H1 (cell line): Measurements from ENCODE around the gene SPPL3. TPM values are rescaled to one million over a fixed set of nuclear protein-coding genes. Genes with fewer than 3 reads are reported as not detected.

Experiments
- CHD7 ChIP-seq: fragments of 300-600 bp; sonication (generic); IDR thresholded peaks from 2 replicates; pipeline ENCODE4 v1.7.1; 2012; ENCODE audit warnings: low read length, moderate library complexity, mild to moderate bottlenecking, inconsistent platforms; ENCODE audit not compliant: insufficient replicate concordance
- FOSL1 ChIP-seq: IDR thresholded peaks from 2 replicates; pipeline ENCODE4 v1.6.1; 2011; ENCODE audit warnings: mild to moderate bottlenecking, low read depth, low read length, moderate library complexity; ENCODE audit not compliant: insufficient read depth
- JUND ChIP-seq: IDR thresholded peaks from 2 replicates; pipeline ENCODE4 v1.6.1; 2011; ENCODE audit warnings: mild to moderate bottlenecking, improper control_type of control experiment, low read length
- KDM1A ChIP-seq: fragments of 200-600, 300-600 bp; sonication (generic); IDR thresholded peaks from 2 replicates; pipeline ENCODE4 v1.7.1; 2016; ENCODE audit warnings: mild to moderate bottlenecking, low read length, borderline replicate concordance
- KDM4A ChIP-seq: IDR thresholded peaks from one replicate; pipeline ENCODE4 v1.7.1; 2012; ENCODE audit warnings: low read depth, mild to moderate bottlenecking, moderate library complexity, low read length, inconsistent platforms; ENCODE audit not compliant: severe bottlenecking
- MAFK ChIP-seq: IDR thresholded peaks from 2 replicates; pipeline ENCODE4 v1.6.1; 2012; ENCODE audit warnings: low read depth, mild to moderate bottlenecking, improper control_type of control experiment, low read length
- NANOG ChIP-seq: IDR thresholded peaks from 2 replicates; pipeline ENCODE4 v1.6.1; 2011; ENCODE audit warnings: low read length, low read depth, mild to moderate bottlenecking, inconsistent platforms; ENCODE audit not compliant: insufficient read depth, poor library complexity, severe bottlenecking
- RAD21 ChIP-seq, 2 experiments: IDR thresholded peaks in 1 of 2; conservative IDR thresholded peaks in 1 of 2; 2 replicates each; pipeline ENCODE4 v1.6.1; 2011; ENCODE audit warnings: low read depth in 2 of 2, low read length in 2 of 2, improper control_type of control experiment in 1 of 2, inconsistent platforms in 1 of 2, mild to moderate bottlenecking in 1 of 2, moderate library complexity in 1 of 2
- RFX5 ChIP-seq: IDR thresholded peaks from 2 replicates; pipeline ENCODE4 v1.6.1; 2011; ENCODE audit warnings: low read depth, low read length, improper control_type of control experiment, borderline replicate concordance
- SRF ChIP-seq: IDR thresholded peaks from 2 replicates; pipeline ENCODE4 v1.6.1; 2011; ENCODE audit warnings: mild to moderate bottlenecking, low read depth, low read length, moderate library complexity
- polyA plus RNA-seq, 7 experiments: library from polyadenylated mRNA; depleted of rRNA in 3 of 7; stranded (reverse) in 5 of 7; unstranded in 2 of 7; fragments of >200 nt in 5 of 7; fragments of 200-250 nt in 2 of 7; gene quantifications; 1 replicate in 5 of 7; 2 replicates in 1 of 7; 4 replicates in 1 of 7; pipeline versions ENCODE4 v1.2.1 to v1.2.3, GENCODE V29; 2011 to 2013; ENCODE audit warnings: missing spikeins in 2 of 7, mixed read lengths in 2 of 7
- total RNA-seq: library from RNA; stranded (reverse); fragmentation: NEBNext Ultra II Directional; extraction: Animal tissue kit (Norgen Biotek cat#: 25700); gene quantifications from 2 replicates; pipeline ENCODE4 v1.2.1, GENCODE V29; 2021

Gene SPPL3
- total and polyA plus RNA-seq, 2 of the 8 experiments (the other 6 are each of a cell fraction or from before 2014, with no cell fraction given), result 27.3 to 48.4 TPM

DNA sequence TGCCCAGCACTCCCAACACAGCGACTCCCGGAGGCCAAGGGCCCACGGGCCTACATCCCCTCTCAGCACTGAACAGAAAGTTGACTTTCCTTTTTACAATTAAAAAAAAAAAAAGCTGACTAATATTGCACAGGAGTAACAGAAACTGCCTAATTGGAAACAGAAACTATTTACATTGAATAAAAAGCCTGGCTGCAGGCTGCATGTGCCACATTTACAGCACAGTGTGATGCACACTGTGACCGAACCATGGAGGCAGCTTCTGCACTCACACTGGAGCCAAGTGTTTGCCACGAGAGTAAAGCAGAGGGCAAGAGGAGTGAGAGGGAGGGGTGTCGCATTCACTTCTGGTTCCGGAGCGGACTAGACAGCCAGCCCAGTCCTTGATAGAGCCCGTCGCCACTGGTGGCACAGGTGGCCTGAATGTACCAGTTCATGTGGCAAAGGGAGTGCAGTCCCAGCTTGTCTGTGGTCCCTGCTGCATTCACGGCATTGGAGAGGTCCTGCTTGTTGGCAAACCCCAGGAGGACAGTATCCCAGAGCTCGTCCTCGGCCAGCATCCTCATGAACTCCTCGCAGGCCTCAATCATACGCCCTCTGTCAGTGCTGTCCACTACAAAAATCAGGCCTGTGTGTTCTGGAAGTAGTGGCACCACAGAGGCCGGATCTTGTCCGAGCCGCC, 59.2 kb downstream of the SPPL3 start (continued):
- TF ChIP-seq CHD7, result no peak
- TF ChIP-seq KDM4A, result no peak
- TF ChIP-seq RAD21 (IDR thresholded peaks at IDR 0.05 in 1 of 2, conservative IDR thresholded peaks at IDR 0.05 in 1 of 2; ENCODE audit: low read depth in 2 of 2, low read length in 2 of 2), result no peak
- no peak for TF ChIP-seq NANOG
- TF ChIP-seq RFX5, result no peak
- no peak for TF ChIP-seq KDM1A
- TF ChIP-seq SRF, result no peak
- no peak for TF ChIP-seq JUND
- no peak for TF ChIP-seq MAFK
- no peak for TF ChIP-seq FOSL1
